OCI-LY3 (cell line): ENCODE measurements around the gene BLM.

Experiments
- H2AFZ ChIP-seq: fragments of 200-600, 300-600 bp; shearing (Covaris generic); 2 replicates; pipeline ENCODE4 v1.6.0; 2014; ENCODE audit warnings: antibody characterized with exemption, low read depth, low read length
- H3K27ac ChIP-seq: fragments of 200-600, 300-600 bp; sonication (generic); 2 replicates; pipeline ENCODE4 v1.5.1; 2014; ENCODE audit warnings: mild to moderate bottlenecking, low read length, moderate library complexity, mixed read lengths
- H3K27me3 ChIP-seq: fragments of 200-600, 300-600 bp; sonication (generic); 2 replicates; pipeline ENCODE4 v1.6.1; 2014; ENCODE audit warnings: low read depth, low read length, mixed read lengths
- H3K36me3 ChIP-seq: fragments of 200-600, 300-600 bp; sonication (generic); replicated peaks from 2 replicates; pipeline ENCODE3; 2014; ENCODE audit warnings: low read depth, low read length, mixed read lengths
- H3K4me1 ChIP-seq: fragments of 300-600, 200-600 bp; sonication (generic); 2 replicates; pipeline ENCODE4 v1.6.1; 2014; ENCODE audit warnings: low read length, mixed read lengths
- H3K4me2 ChIP-seq: fragments of 200-600, 300-600 bp; sonication (generic); 2 replicates; pipeline ENCODE4 v1.6.1; 2014; ENCODE audit warnings: low read length, mixed read lengths
- H3K4me3 ChIP-seq: fragments of 300-600, 200-600 bp; sonication (generic); 2 replicates; pipeline ENCODE4 v1.5.1; 2014; ENCODE audit warnings: antibody characterized with exemption, mild to moderate bottlenecking, low read length, moderate library complexity
- H3K79me2 ChIP-seq: fragments of 300-600, 200-600 bp; shearing (Covaris generic); 2 replicates; pipeline ENCODE4 v1.6.1; 2014; ENCODE audit warnings: mild to moderate bottlenecking, low read length, mixed read lengths
- H3K9ac ChIP-seq: fragments of 300-600, 200-600 bp; shearing (Covaris generic); 2 replicates; pipeline ENCODE4 v1.6.0; 2014; ENCODE audit warnings: mild to moderate bottlenecking, low read length, moderate library complexity
- H3K9me3 ChIP-seq: fragments of 200-600, 300-600 bp; shearing (Covaris generic); 2 replicates; pipeline ENCODE4 v1.6.1; 2014; ENCODE audit warnings: low read length, mixed read lengths; ENCODE audit not compliant: insufficient read depth
- H4K20me1 ChIP-seq: fragments of 200-600, 300-600 bp; sonication (generic); 2 replicates; pipeline ENCODE4 v1.6.1; 2016; ENCODE audit warnings: low read length, mixed read lengths; ENCODE audit not compliant: insufficient read depth
- CTCF ChIP-seq: fragments of 200-600, 300-600 bp; sonication (generic); IDR thresholded peaks from 2 replicates; pipeline ENCODE4 v1.5.1; 2014; ENCODE audit warnings: antibody characterized with exemption, low read length, low read depth
- EZH2phosphoT487 ChIP-seq: fragments of 200-600 bp; shearing (Covaris generic); IDR thresholded peaks from 2 replicates; pipeline ENCODE4 v1.6.1; 2018; ENCODE audit warnings: antibody characterized with exemption, mixed run types, low read depth

BLM gene

GRCh38 chr15:90674476-90674875 is 42.7 kb upstream of the BLM start:
- Histone ChIP-seq H3K9ac (no peak overlapping the region), H3K36me3 (no peaks in the 10 kb centered on the region), H3K79me2 (no peaks in the 10 kb centered on the region), H2AFZ (no peak overlapping the region), H3K9me3 (no peaks in the 10 kb centered on the region), H3K4me3 (no peak overlapping the region), H3K4me1 (no peaks in the 10 kb centered on the region), H3K4me2 (no peak overlapping the region), H3K27me3 (peaks cover 19% of the 10 kb centered on the region; the same call in 1 of the 2 replicates), H4K20me1 (no peaks in the 10 kb centered on the region), H3K27ac (no peak overlapping the region)
- TF ChIP-seq CTCF (no peak), EZH2phosphoT487 (no peak)

GRCh38 chr15:90675464-90675863 is 41.7 kb upstream of the BLM start:
- Histone ChIP-seq H3K4me1 (no peaks in the 10 kb centered on the region), H3K4me2 (no peak overlapping the region), H3K79me2 (no peaks in the 10 kb centered on the region), H2AFZ (no peak overlapping the region), H3K9me3 (no peaks in the 10 kb centered on the region), H3K9ac (no peak overlapping the region), H3K4me3 (no peak overlapping the region), H3K27me3 (peaks cover 19% of the 10 kb centered on the region; the same call in 1 of the 2 replicates), H3K36me3 (no peaks in the 10 kb centered on the region), H4K20me1 (no peaks in the 10 kb centered on the region), H3K27ac (no peak overlapping the region)
- TF ChIP-seq EZH2phosphoT487 (no peak), CTCF (no peak)

GRCh38 chr15:90677807-90678790 is 39.0 kb upstream of the BLM start:
- Histone ChIP-seq H3K9ac (no peak overlapping the region), H3K27ac (no peak overlapping the region), H3K4me3 (no peak overlapping the region), H3K4me2 (no peak overlapping the region), H4K20me1 (no peaks in the 10 kb centered on the region), H3K4me1 (no peaks in the 10 kb centered on the region), H2AFZ (no peak overlapping the region), H3K9me3 (no peaks in the 10 kb centered on the region), H3K36me3 (no peaks in the 10 kb centered on the region), H3K27me3 (peaks cover 12% of the 10 kb centered on the region; the same call in 1 of the 2 replicates), H3K79me2 (no peaks in the 10 kb centered on the region)
- TF ChIP-seq EZH2phosphoT487 (no peak), CTCF (no peak)

GRCh38 chr15:90679959-90680358 is 37.2 kb upstream of the BLM start:
- Histone ChIP-seq H3K4me2 (no peak overlapping the region), H3K27me3 (no peaks in the 10 kb centered on the region), H3K9ac (no peak overlapping the region), H3K27ac (no peak overlapping the region), H3K4me1 (no peaks in the 10 kb centered on the region), H3K36me3 (no peaks in the 10 kb centered on the region), H3K9me3 (no peaks in the 10 kb centered on the region), H3K79me2 (no peaks in the 10 kb centered on the region), H3K4me3 (no peak overlapping the region), H4K20me1 (no peaks in the 10 kb centered on the region), H2AFZ (no peak overlapping the region)
- TF ChIP-seq EZH2phosphoT487, result no peak
- TF ChIP-seq CTCF, result no peak
